ENCODE results near the gene COL15A1.

COL15A1 gene

GRCh38 chr9:99019510-99020331, 76.0 kb downstream of the COL15A1 start:
- no peak for DNase-seq

- no peak for DNase-seq
Measured at GRCh38 chr9:99020786-99021436, 77.2 kb downstream of the COL15A1 start.

- DNase-seq, result no peak
Measured at GRCh38 chr9:99021512-99021911, 77.8 kb downstream of the COL15A1 start.

DNA sequence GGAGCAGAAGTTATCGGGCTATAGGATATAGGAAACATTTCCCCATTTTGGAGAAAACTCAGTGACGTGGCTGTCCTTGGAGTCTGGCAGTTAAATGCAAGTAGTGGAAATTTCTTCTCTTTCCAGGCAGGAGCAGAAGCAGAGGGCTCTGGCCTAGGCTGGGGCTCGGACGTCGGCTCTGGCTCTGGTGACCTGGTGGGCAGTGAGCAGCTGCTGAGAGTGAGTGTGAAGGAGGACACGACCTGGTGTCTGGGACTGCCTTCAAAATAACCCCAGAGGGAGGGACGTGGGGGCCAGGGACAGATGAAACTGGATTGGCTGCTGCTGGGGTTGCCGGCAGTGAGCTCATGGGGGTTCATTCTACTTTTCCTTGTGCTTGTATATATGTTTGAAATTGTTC, 79.5 kb downstream of the COL15A1 start:
- DNase-seq, result no peak

DNA sequence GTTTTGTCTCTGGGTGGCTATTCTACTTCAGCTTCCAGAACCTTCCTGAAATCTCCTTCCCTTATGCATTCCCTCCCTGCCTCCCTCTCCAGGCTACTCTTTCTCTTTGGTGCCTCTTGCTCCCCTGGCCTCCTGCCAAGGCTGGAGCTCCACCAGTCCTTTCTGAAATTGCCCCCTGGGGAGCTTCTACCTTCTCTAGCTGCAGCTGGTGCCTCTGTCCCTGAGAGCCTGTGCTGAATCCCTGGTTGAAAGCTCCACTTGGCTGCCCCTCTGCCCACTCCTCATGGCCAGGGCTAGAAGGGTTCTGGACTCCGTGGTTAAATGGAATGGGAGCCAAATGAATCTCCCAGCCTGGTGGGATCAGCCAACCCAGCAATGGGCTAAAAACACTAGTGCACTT, 80.1 kb downstream of the COL15A1 start:
- peak; percentile 2 for DNase-seq

DNA sequence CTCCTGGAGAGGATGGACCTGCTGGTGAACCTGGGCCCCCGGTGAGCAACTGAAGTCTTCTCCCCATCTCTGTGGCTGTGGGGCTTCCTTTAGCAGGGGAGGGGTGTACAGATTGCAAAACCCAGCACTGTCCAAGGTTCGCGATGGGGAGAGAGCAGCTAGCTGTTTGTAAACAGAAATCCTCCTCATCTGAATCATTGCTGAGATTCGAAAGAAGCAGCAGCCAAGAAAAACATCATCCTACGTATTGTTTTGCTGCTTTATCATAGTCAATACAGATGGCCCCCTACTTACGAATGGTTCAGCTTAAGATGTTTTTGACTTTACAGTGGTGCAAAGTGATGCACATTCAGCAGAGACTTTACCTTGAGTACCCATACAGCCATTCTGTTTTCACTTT, 81.3 kb downstream of the COL15A1 start:
- no peak for DNase-seq

DNA sequence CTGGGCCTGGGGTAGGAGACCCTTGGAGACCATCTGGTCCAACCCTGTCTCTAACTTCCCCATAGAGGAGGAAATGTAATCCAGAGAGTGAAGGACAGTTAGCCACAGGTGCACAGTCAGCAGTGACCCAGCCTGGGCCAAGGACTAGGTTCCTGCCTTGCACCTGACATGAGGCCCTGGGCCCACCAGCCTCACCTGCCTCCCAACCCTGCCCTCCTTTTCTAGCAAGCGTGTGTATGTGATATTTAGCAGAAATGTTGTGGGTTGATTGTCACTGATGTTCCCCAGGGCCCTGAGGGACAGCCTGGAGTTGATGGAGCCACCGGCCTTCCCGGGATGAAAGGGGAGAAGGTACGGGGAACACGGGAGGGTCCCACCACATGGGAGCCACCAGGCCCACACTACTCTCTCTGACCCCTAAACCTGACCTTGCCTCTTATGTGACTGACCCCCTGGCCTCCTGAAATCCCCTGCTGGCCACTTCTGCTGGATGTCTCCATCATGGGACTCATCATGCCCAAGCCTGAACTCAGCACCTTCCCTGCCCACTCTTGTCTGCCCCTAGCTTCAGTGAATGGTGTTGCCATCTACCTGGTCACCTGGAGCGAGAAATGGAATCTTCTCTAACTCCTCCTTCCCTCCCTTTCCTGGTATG, 82.0 kb downstream of the COL15A1 start:
- DNase-seq, result no peak

DNA sequence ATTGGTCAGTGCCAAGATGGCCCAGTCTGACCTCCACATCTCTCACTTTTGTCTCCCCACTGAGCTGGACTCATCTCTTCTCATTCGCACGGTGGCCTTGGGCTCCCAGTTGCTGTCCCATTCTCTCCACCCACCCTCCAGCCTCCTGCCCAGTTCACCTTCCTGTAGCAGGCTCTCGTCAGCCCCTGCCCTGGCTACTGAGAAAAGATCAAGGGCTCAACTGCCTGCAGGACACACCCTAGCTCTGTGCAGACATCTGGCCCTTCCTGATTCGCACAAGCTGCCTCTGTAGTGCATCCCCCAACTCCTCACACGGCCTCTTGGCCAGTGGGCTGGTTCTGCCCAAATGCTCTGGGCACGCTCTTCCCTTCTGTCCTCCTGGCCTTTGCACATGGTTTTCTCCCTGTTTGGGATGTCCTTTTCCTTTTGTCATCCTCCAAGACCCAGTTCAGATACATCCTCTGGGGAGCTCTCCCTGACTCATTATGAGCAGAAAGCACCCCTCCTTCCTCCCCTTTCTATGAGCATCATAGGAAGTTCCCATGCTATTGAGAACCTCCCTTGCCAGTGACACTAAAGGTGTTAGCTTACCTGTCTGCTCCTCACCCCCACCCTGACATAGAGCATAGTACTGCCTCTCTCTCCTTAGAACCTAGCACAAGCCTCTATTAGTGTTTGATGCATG, 82.7 kb downstream of the COL15A1 start:
- no peak for DNase-seq

DNA sequence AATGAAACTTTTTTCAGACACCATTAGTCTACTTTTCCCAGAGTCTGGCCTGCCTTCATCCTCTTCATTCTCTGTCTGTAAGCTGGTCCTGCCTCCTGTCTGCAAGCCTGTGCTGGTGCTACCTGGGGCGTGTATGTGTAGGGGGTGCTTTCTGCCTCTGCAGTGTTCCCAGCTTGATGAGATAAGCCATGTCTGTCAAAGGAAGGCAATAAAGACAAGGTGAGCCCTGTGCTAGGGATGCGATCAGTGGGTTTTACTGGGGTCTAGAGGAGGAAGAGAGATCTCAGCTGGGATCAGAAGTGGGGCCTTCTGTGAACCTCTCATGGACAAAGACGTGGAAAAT, 83.2 kb downstream of the COL15A1 start:
- DNase-seq, result no peak

GRCh38 chr9:99027443-99027842, 83.7 kb downstream of the COL15A1 start:
- DNase-seq, result no peak

- no peak for DNase-seq
Measured at GRCh38 chr9:99029083-99029645, 85.5 kb downstream of the COL15A1 start.

GRCh38 chr9:99030092-99030511, 86.4 kb downstream of the COL15A1 start:
- no peak for DNase-seq

DNA sequence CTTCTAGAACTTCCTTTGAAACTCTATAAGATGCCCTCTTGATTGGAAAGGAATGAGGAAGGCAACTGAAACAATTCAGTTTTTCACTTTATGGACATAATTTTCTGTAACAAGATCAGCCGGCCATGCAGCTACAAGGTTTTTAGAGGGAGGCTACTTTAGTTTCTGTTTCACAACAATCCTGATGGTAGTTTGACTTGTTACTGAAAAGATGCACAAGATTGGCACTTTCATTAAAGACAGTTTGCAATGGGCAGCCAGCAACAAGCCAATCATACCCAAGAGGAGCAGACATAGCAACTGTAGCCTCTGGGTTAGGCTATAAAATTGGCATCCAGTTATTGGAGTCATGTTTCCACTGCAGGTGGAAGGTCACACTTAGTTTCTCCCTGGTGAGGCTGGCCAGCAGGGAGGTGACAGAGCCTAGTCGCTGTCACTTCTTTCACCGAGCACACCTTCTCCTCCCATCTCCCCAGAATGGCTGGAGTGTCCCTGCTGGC, 87.0 kb downstream of the COL15A1 start:
- no peak for DNase-seq

- no peak for DNase-seq
Measured at GRCh38 chr9:99031319-99031718, 87.6 kb downstream of the COL15A1 start.

- DNase-seq, result no peak
Measured at GRCh38 chr9:99031994-99032393, 88.3 kb downstream of the COL15A1 start.

DNA sequence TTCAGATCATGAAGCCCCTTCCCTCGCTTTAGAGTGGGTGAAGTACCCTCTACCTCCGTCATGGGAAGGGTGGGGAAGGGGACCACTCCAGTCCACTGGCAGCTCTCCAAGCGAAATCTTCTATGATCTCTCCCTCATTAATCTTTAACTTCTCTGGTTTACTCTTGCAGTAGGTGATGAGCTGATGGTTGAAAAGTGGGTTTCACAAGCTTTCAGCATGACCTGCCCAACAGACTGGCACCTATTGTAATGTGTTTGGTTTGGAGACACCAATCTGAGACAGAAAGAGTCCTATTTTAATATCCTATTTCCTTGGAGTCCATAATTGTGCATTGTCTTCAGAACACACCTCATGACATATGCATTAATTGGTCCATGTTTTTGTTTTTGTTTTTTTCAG, 90.4 kb downstream of the COL15A1 start:
- DNase-seq, result no peak

- DNase-seq, result no peak
Measured at GRCh38 chr9:99035313-99035712, 91.6 kb downstream of the COL15A1 start.

DNA sequence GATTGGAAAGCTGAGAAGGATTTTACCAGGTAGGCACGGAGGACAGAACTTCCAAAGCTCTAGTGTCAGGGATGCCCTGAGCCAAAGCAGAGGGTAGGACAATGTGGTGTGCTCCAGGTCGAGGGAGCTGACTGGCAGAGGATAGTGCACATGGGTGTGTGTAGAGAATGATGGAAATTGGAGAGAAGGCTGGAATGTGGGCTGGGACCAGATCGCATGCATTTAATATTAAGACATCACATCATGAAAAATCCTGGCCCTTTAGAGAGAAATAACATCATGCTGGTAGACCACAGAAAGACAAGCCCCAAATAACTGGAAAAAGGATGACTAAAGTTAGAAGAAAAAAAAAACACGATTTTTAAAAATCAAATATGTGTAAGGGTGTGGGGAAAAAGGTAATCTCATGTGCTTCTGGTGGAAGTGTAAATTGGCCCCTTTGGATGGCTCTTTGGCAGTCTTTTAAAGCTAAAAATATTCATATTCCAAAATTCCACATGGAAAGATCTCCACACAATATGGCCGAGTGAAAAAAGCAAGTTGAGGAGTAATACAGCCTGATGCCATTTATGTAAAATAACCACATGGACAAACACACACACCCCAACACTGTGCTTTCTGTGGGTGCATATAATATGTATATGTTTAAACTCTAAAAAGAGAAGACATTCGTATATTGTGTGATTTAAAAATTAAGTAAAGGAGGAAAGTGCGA, 94.2 kb downstream of the COL15A1 start:
- DNase-seq, result no peak

DNA sequence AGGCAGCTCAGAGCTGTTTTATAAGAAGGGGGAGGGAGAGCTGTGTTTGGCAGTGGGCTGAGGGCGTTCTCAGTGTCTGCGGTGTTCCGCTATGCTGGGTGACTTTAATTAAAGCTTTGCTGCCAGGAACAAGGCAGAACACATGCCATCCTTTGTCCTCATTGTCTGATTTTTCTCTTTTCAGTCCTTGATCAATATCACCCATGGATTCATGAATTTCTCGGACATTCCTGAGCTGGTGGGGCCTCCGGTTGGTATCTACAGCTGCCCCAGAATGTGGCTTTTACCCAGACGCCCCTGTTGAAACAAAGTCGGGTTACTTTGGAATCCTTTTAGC, 94.7 kb downstream of the COL15A1 start:
- DNase-seq, result no peak

- DNase-seq, result no peak
Measured at GRCh38 chr9:99039505-99040182, 95.9 kb downstream of the COL15A1 start.

DNA sequence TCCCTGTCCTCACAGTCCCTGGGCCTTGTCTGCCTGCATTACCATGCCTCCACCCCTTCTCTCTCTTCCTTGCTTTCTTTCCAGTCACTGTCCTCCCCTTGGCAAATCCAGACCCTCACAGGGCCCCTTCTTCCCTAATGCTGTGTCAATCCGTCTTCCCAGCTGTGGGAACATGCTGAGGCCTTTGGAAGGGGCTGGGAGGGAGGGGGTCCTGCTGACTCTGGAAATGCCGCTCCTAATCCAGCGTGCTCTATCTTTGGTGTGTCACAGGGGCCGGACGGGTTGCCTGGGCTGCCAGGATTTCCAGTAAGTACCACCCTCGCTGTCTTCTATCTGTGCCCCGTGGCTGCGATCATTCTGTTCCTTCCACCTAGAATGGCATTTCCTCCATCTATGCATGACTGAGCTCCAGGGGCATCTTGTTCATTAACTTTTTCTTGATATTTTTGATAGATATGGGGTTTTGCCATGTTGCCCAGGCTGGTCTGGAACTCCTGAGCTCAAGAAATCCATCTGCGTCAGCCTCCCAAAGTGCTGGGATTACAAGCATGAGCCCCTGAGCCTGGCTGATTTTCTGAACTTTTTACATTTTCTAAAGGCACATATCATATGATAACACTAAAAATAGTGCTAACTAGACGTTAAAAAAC, 96.7 kb downstream of the COL15A1 start:
- no peak for DNase-seq

Measured in SHP77 treated with DMSO at 0.1 percent for 48 hours (cell line).